NT2/D1 (cell line): ENCODE data around the gene FAM110A.

Experiments
- SUZ12 ChIP-seq: IDR thresholded peaks from 2 replicates; pipeline ENCODE4 v1.6.1; 2011; ENCODE audit not compliant: insufficient read length, insufficient read depth; ENCODE audit errors: extremely low read depth
- YY1 ChIP-seq: IDR thresholded peaks from 2 replicates; pipeline ENCODE4 v1.6.1; 2011; ENCODE audit not compliant: insufficient read length, insufficient read depth

DNA sequence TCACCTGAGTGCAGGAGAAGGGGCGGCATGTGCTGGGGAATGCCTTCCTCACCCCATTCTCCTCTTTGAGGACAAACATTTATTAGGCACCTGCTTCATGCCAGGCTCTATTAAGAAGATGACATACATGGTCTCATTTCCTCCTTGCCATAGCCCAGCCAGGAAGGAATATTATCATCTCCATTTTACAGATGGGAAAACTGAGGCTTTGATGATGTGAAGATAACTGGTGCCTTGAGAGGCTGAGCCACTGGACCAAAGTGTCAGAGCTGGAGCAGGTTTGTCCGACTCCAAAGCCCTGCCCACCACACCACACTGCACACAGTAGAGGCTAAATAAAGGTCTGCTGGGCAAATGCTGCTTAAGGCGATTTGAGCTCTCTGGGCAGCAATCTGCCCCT is 37.2 kb downstream of the FAM110A start:
- TF ChIP-seq YY1: no peak
- no peak for TF ChIP-seq SUZ12
